C4-2B (cell line): ENCODE results near the gene RAPGEF4.

Experiments
- ZFX ChIP-seq: fragments of 450-650 bp; IDR thresholded peaks from 2 replicates; pipeline ENCODE4 v1.6.1; 2017
- TF ChIP-seq, protein P1 (sequence below): fragments of 450-650 bp; conservative IDR thresholded peaks from 2 replicates; pipeline ENCODE4 v1.5.1; 2017; ENCODE audit warnings: mild to moderate bottlenecking

- TF ChIP-seq, protein P1, sequence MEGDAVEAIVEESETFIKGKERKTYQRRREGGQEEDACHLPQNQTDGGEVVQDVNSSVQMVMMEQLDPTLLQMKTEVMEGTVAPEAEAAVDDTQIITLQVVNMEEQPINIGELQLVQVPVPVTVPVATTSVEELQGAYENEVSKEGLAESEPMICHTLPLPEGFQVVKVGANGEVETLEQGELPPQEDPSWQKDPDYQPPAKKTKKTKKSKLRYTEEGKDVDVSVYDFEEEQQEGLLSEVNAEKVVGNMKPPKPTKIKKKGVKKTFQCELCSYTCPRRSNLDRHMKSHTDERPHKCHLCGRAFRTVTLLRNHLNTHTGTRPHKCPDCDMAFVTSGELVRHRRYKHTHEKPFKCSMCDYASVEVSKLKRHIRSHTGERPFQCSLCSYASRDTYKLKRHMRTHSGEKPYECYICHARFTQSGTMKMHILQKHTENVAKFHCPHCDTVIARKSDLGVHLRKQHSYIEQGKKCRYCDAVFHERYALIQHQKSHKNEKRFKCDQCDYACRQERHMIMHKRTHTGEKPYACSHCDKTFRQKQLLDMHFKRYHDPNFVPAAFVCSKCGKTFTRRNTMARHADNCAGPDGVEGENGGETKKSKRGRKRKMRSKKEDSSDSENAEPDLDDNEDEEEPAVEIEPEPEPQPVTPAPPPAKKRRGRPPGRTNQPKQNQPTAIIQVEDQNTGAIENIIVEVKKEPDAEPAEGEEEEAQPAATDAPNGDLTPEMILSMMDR: no peak
- no peak for TF ChIP-seq ZFX
Measured at GRCh38 chr2:172830482-172830881, 94.8 kb downstream of the RAPGEF4 start.
